RWPE1 (cell line): Measurements from ENCODE around the gene PCSK2.

Source experiments
- CTCF ChIA-PET: fragments of 350-600 bp; sonication (Branson Sonifier 250); formaldehyde crosslinking; extraction: SDS; loops from one replicate; lab custom pipeline; 2021; lab: Yijun Ruan, JAX
- POLR2A ChIA-PET: fragments of 400-600 bp; formaldehyde crosslinking; extraction: SDS; loops from one replicate; lab custom pipeline; 2020; ENCODE audit warnings: antibody characterized with exemption; ENCODE audit not compliant: low non-redundant PET; lab: Yijun Ruan, JAX
- DNase-seq: peaks from one replicate; pipeline ENCODE4 v3.0.0; 2012; ENCODE audit warnings: low spot score
- H3K27ac ChIP-seq: fragments of 450-650 bp; 2 replicates; pipeline ENCODE4 v1.5.1; 2017
- CTCF ChIP-seq: fragments of 450-650 bp; conservative IDR thresholded peaks from 2 replicates; pipeline ENCODE4 v1.5.1; 2017; ENCODE audit warnings: low read depth, mild to moderate bottlenecking

The PCSK2 gene

GRCh38 chr20:17430125-17430950 is 203.5 kb downstream of the PCSK2 start:
- TF ChIP-seq CTCF = no peak
- no peak overlapping the region for H3K27ac ChIP-seq
- ChIA-PET CTCF (interaction anchor here (0.6 to 9.5 kb wide), 3 partner anchors 21 to 627 kb away, joined by 4 to 123 read pairs (median 7); no protein-coding TSS in a partner anchor), POLR2A (no interaction called here)
- DNase-seq = no peak

GRCh38 chr20:17431621-17432364 is 205.0 kb downstream of the PCSK2 start:
- ChIA-PET CTCF (interaction anchor here (0.5 to 9.5 kb wide), 25 partner anchors 9 to 1596 kb away, joined by 3 to 123 read pairs (median 3); no protein-coding TSS in a partner anchor), POLR2A (no interaction called here)
- peak; percentile 95 for TF ChIP-seq CTCF
- DNase-seq = peak; percentile 62
- H3K27ac ChIP-seq = no peak overlapping the region

- DNase-seq = no peak
- POLR2A ChIA-PET = no interaction called here
- TF ChIP-seq CTCF = no peak
- H3K27ac ChIP-seq = no peak overlapping the region
- CTCF ChIA-PET = no interaction called here
These were observed 209.8 kb downstream of the PCSK2 start for GRCh38 chr20:17436664-17437063.

DNA sequence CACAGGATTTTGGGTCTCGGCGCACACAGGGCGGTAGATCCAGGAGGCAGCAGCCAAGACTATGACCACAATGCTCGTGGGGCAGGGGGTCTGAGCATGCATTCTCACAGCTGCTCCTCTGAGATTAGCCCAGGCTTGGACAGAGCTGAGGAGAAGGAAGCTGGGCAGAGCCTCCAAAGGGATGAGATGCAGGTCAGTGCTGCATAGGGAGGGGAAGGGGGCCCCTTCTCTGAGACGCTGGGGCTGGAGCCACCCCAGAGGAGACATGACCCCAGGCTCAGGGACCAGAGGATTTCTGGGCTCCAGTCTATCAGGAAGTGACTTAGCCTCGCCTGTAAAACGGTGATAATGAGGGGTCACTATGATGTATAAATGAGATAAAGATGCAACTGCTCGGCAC is 210.4 kb downstream of the PCSK2 start:
- H3K27ac ChIP-seq = no peak overlapping the region
- TF ChIP-seq CTCF = no peak
- POLR2A ChIA-PET = no interaction called here
- DNase-seq = no peak
- CTCF ChIA-PET = no interaction called here

GRCh38 chr20:17438436-17439039 is 211.7 kb downstream of the PCSK2 start:
- CTCF ChIA-PET = interaction anchor here (0.6 to 1.2 kb wide), 3 partner anchors 635 to 711 kb away, joined by 3 to 7 read pairs (median 3); no protein-coding TSS in a partner anchor
- DNase-seq = no peak
- H3K27ac ChIP-seq = no peak overlapping the region
- POLR2A ChIA-PET = no interaction called here
- TF ChIP-seq CTCF = no peak
